ENCODE measurements around the gene OR56A3.

GRCh38 chr11:5994791-5995190 lies 52.7 kb downstream of the OR56A3 start:
- TF ChIP-seq CTCF (IDR thresholded peaks at IDR 0.05; ENCODE audit: low read depth, low read length) (no peak), POLR2A (IDR thresholded peaks at IDR 0.05; ENCODE audit: extremely low read depth, insufficient read length) (no peak), MAX (IDR thresholded peaks at IDR 0.05; ENCODE audit: low read depth, low read length) (no peak), MYC (IDR thresholded peaks at IDR 0.05; ENCODE audit: low read depth, low read length) (no peak)
